WTC11 (cell line): ENCODE measurements around the gene C1QTNF8.

ENCODE experiments used
- ARID4B ChIP-seq: sonication (generic); formaldehyde crosslinking; IDR thresholded peaks from 2 replicates; pipeline ENCODE4 v1.8.0; 2023; ENCODE audit warnings: missing genetic modification reagents, mild to moderate bottlenecking, borderline replicate concordance
- ESRRA ChIP-seq: sonication (generic); formaldehyde crosslinking; IDR thresholded peaks from 2 replicates; pipeline ENCODE4 v1.8.1; 2022; ENCODE audit warnings: mild to moderate bottlenecking, missing genetic modification reagents, borderline replicate concordance
- GABPB1 ChIP-seq: sonication (generic); formaldehyde crosslinking; IDR thresholded peaks from 2 replicates; pipeline ENCODE4 v1.8.1; 2023; ENCODE audit warnings: mild to moderate bottlenecking, missing genetic modification reagents
- NR1H2 ChIP-seq: sonication (generic); formaldehyde crosslinking; IDR thresholded peaks from 2 replicates; pipeline ENCODE4 v1.9.0; 2021; ENCODE audit warnings: mild to moderate bottlenecking, moderate library complexity, missing genetic modification reagents
- SMAD3 ChIP-seq: sonication (generic); formaldehyde crosslinking; IDR thresholded peaks from 2 replicates; pipeline ENCODE4 v1.8.0; 2022; ENCODE audit warnings: missing genetic modification reagents, mild to moderate bottlenecking, borderline replicate concordance
- SP1 ChIP-seq: sonication (generic); formaldehyde crosslinking; conservative IDR thresholded peaks from 2 replicates; pipeline ENCODE4 v1.8.1; 2022; ENCODE audit warnings: missing genetic modification reagents
- TEAD4 ChIP-seq: sonication (generic); formaldehyde crosslinking; IDR thresholded peaks from 2 replicates; pipeline ENCODE4 v1.8.0; 2022; ENCODE audit warnings: mild to moderate bottlenecking, missing genetic modification reagents
- TF ChIP-seq, protein P1 (sequence below): fragments of 200-600 bp; IDR thresholded peaks from 2 replicates; pipeline ENCODE4 v1.8.0; 2022; ENCODE audit warnings: antibody characterized with exemption
- TF ChIP-seq, protein P2 (sequence below): sonication (generic); formaldehyde crosslinking; IDR thresholded peaks from 2 replicates; pipeline ENCODE4 v1.8.0; 2022; ENCODE audit warnings: mild to moderate bottlenecking, missing genetic modification reagents

DNA sequence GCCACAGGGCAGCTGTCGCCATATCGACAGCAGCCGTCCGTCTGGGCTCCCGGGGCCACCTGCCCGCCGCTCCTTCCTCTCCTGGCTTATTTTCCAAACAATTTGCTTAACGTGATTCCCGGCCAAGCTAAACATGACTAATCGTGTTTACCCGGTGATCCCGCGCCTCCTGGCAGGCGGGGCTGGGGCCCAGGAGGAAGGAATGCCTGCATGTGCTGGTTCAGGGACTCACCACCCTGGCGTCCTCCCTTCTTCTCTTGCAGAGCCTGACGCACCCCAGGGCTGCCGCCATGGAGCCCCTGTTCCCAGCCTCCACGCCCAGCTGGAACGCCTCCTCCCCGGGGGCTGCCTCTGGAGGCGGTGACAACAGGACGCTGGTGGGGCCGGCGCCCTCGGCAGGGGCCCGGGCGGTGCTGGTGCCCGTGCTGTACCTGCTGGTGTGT is 17.4 kb downstream of the C1QTNF8 start:
- TF ChIP-seq, protein P1, sequence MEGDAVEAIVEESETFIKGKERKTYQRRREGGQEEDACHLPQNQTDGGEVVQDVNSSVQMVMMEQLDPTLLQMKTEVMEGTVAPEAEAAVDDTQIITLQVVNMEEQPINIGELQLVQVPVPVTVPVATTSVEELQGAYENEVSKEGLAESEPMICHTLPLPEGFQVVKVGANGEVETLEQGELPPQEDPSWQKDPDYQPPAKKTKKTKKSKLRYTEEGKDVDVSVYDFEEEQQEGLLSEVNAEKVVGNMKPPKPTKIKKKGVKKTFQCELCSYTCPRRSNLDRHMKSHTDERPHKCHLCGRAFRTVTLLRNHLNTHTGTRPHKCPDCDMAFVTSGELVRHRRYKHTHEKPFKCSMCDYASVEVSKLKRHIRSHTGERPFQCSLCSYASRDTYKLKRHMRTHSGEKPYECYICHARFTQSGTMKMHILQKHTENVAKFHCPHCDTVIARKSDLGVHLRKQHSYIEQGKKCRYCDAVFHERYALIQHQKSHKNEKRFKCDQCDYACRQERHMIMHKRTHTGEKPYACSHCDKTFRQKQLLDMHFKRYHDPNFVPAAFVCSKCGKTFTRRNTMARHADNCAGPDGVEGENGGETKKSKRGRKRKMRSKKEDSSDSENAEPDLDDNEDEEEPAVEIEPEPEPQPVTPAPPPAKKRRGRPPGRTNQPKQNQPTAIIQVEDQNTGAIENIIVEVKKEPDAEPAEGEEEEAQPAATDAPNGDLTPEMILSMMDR = no peak
- TF ChIP-seq SMAD3 (CRISPR knock-in tag) (no peak), GABPB1 (CRISPR knock-in tag) (peak; percentile 58; the same call in 1 of the 2 replicates), TEAD4 (CRISPR knock-in tag) (no peak), ARID4B (CRISPR knock-in tag) (no peak), SP1 (no peak), NR1H2 (CRISPR knock-in tag) (no peak), ESRRA (CRISPR knock-in tag) (no peak)
- TF ChIP-seq, protein P2, sequence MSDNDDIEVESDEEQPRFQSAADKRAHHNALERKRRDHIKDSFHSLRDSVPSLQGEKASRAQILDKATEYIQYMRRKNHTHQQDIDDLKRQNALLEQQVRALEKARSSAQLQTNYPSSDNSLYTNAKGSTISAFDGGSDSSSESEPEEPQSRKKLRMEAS = no peak
